MCF 10A (cell line): ENCODE results near the gene BLOC1S3. TPM values are rescaled to one million over a fixed set of nuclear protein-coding genes. Genes with fewer than 3 reads are reported as not detected.
A peak's percentile ranks its signal among the peaks of the same experiment; 100 is the strongest.

Source experiments
- BruUV-seq: library from RNA; stranded (reverse); fragments of 400-500 nt; replicated peaks from 2 replicates; lab custom pipeline; 2021; lab: Mats Ljungman, UMichigan
- CTCF ChIA-PET: fragments of 300-600 bp; sonication (Branson Sonifier 250); formaldehyde crosslinking; extraction: SDS; loops from one replicate; lab custom pipeline; 2021; ENCODE audit warnings: antibody characterized with exemption, inconsistent platforms; lab: Yijun Ruan, JAX
- POLR2A ChIA-PET: fragments of 300-600, 350-650 bp; sonication (Branson Sonifier 250); formaldehyde crosslinking; extraction: SDS; loops from one replicate; lab custom pipeline; 2020; ENCODE audit warnings: antibody characterized with exemption, inconsistent platforms; lab: Yijun Ruan, JAX
- DNase-seq: peaks from one replicate; pipeline ENCODE4 v3.0.0-alpha.2; 2018; ENCODE audit not compliant: unreplicated experiment
- H3K27ac Mint-ChIP-seq: one replicate; pipeline ENCODE4 v1.8.0; 2022; ENCODE audit warnings: mild to moderate bottlenecking, low read depth, mixed read lengths; ENCODE audit not compliant: unreplicated experiment
- H3K27me3 Mint-ChIP-seq: one replicate; pipeline ENCODE4 v1.8.0; 2022; ENCODE audit warnings: mixed read lengths; ENCODE audit not compliant: insufficient read depth, unreplicated experiment
- H3K36me3 Mint-ChIP-seq: one replicate; pipeline ENCODE4 v1.8.0; 2022; ENCODE audit warnings: mild to moderate bottlenecking, moderate library complexity, mixed read lengths; ENCODE audit not compliant: insufficient read depth, unreplicated experiment
- H3K4me1 Mint-ChIP-seq: one replicate; pipeline ENCODE4 v1.8.0; 2022; ENCODE audit warnings: mixed read lengths; ENCODE audit not compliant: insufficient read depth, unreplicated experiment
- H3K4me3 Mint-ChIP-seq: one replicate; pipeline ENCODE4 v1.8.0; 2022; ENCODE audit warnings: mild to moderate bottlenecking, moderate library complexity, mixed read lengths; ENCODE audit not compliant: unreplicated experiment
- H3K9me3 Mint-ChIP-seq: one replicate; pipeline ENCODE4 v1.8.0; 2022; ENCODE audit warnings: mixed read lengths; ENCODE audit not compliant: unreplicated experiment
- intact Hi-C: fragments of 100-400 bp; cut with micrococcal nuclease; formaldehyde crosslinking; loops from 2 replicates; pipeline ENCODE4 v1.14.1; 2022
- total RNA-seq: library from RNA; stranded (reverse); gene quantifications from 2 replicates; pipeline ENCODE4 v1.2.3, GENCODE V29; 2022
- TF ChIP-seq, protein P1 (sequence below): fragments of 200-600 bp; IDR thresholded peaks from one replicate; pipeline ENCODE4 v1.8.0; 2022; ENCODE audit warnings: antibody characterized with exemption, mild to moderate bottlenecking; ENCODE audit not compliant: unreplicated experiment

The BLOC1S3 gene
- total RNA-seq, 1 experiment from 2014 or later: 14.0 TPM

DNA sequence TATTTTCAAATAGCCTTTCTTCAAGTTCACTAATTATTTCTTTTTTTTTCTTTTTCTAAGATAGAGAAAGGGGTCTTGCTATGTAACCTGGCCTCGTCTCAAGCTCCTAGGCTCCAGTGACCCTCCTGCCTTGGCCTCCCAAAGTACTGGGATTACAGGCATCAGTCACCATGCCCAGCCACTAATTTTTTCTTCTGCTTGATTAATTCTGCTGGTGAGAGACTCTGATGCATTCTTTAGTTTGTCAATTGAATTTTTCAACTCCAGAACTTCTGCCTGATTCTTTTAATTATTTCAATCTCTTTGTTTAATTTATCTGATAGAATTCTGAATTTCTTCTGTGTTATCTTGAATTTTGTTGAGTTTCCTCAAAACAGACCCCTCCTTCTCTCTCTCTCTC is 11.4 kb downstream of the BLOC1S3 start:
- TF ChIP-seq, protein P1, sequence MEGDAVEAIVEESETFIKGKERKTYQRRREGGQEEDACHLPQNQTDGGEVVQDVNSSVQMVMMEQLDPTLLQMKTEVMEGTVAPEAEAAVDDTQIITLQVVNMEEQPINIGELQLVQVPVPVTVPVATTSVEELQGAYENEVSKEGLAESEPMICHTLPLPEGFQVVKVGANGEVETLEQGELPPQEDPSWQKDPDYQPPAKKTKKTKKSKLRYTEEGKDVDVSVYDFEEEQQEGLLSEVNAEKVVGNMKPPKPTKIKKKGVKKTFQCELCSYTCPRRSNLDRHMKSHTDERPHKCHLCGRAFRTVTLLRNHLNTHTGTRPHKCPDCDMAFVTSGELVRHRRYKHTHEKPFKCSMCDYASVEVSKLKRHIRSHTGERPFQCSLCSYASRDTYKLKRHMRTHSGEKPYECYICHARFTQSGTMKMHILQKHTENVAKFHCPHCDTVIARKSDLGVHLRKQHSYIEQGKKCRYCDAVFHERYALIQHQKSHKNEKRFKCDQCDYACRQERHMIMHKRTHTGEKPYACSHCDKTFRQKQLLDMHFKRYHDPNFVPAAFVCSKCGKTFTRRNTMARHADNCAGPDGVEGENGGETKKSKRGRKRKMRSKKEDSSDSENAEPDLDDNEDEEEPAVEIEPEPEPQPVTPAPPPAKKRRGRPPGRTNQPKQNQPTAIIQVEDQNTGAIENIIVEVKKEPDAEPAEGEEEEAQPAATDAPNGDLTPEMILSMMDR: no peak

DNA sequence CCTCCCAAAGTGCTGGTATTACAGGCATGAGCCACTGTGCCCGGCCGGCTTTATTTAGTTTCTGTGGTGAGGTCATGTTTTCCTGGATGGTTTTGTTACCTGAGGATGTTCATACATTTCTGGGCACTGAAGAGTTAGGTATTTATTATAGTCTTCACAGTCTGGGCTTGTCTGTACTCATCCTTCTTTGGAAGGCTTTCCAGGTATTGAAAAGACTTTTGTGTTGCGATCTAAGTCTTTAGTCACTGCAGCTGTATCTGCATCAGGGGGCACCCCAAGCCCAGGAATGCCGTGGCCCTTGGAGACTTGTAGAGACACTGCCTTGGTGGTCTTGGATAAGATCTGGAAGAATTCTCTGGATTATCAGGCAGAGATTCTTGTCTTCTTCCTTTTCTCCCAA is 12.8 kb downstream of the BLOC1S3 start:
- no peak overlapping the region for H3K4me3 Mint-ChIP-seq
- no peaks in the 10 kb centered on the region for H3K36me3 Mint-ChIP-seq
- intact Hi-C loops: no loop called here
- no TSS peak for BruUV-seq
- H3K9me3 Mint-ChIP-seq: no peaks in the 10 kb centered on the region
- ChIA-PET POLR2A (interaction anchor here (1.1 to 1.6 kb wide), 3 partner anchors 14 to 135 kb away, joined by 3 to 7 read pairs (median 4); partner anchors contain the start of gene TRAPPC6A), CTCF (interaction anchor here (0.8 to 2.7 kb wide), 5 partner anchors 13 to 608 kb away, joined by 3 to 14 read pairs (median 5); partner anchors contain the start of genes BLOC1S3 and TRAPPC6A)
- no peak overlapping the region for H3K27ac Mint-ChIP-seq
- H3K4me1 Mint-ChIP-seq: peaks cover 7% of the 10 kb centered on the region
- TF ChIP-seq, protein P1: no peak
- no peaks in the 10 kb centered on the region for H3K27me3 Mint-ChIP-seq
- peak; percentile 45 for DNase-seq

More for the DNA sequence above, 11.4 kb downstream of the BLOC1S3 start:
- no peaks in the 10 kb centered on the region for H3K27me3 Mint-ChIP-seq
- no peaks in the 10 kb centered on the region for H3K9me3 Mint-ChIP-seq
- CTCF ChIA-PET: interaction anchor here (0.6 to 0.7 kb wide), 3 partner anchors 132 to 480 kb away, joined by 3 read pairs; no protein-coding TSS in a partner anchor
- H3K36me3 Mint-ChIP-seq: no peaks in the 10 kb centered on the region
- H3K4me3 Mint-ChIP-seq: no peak overlapping the region
- intact Hi-C loops: no loop called here
- no peak for DNase-seq
- H3K4me1 Mint-ChIP-seq: no peaks in the 10 kb centered on the region
- H3K27ac Mint-ChIP-seq: no peak overlapping the region
- BruUV-seq: no TSS peak
- POLR2A ChIA-PET: no interaction called here

DNA sequence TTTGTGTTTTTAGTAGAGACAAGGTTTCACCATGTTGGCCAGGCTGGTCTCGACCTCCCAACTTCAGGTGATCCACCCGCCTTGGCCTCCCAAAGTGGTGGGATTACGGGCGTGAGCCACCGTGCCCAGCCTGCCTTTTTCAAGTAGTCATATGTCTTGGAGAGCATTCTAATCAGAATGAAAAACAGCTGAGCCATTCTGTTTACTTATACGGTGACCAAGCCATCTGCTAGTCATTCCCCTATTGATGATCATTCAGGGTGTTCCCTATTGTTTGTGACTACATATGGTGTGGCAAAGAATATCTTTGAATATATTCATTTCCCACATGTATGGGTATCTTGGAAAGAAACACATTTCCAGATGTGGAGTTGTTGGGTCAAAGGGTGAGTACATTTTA is 17.2 kb downstream of the BLOC1S3 start:
- ChIA-PET POLR2A (interaction anchor here (0.6 to 2.2 kb wide), 3 partner anchors 14 to 1585 kb away, joined by 3 to 5 read pairs (median 3); partner anchors contain the start of genes BLOC1S3 and TRAPPC6A), CTCF (no interaction called here)
- H3K4me1 Mint-ChIP-seq: peaks cover 14% of the 10 kb centered on the region
- TF ChIP-seq, protein P1: no peak
- H3K9me3 Mint-ChIP-seq: no peaks in the 10 kb centered on the region
- no peak overlapping the region for H3K27ac Mint-ChIP-seq
- BruUV-seq: no TSS peak
- intact Hi-C loops: no loop called here
- no peak for DNase-seq
- H3K4me3 Mint-ChIP-seq: no peak overlapping the region
- no peaks in the 10 kb centered on the region for H3K36me3 Mint-ChIP-seq
- peaks cover 11% of the 10 kb centered on the region for H3K27me3 Mint-ChIP-seq

GRCh38 chr19:45200568-45200967 is 22.0 kb downstream of the BLOC1S3 start:
- intact Hi-C loops: loop anchor here (1.0 to 5.0 kb wide), 2 partner anchors 47 to 138 kb away; partner anchors contain the start of gene EXOC3L2
- ChIA-PET CTCF (interaction anchor here (0.6 to 2.0 kb wide), 3 partner anchors 49 to 172 kb away, joined by 3 to 4 read pairs (median 4); no protein-coding TSS in a partner anchor), POLR2A (interaction anchor here (1.2 kb wide), 1 partner anchor 32 kb away, joined by 4 read pairs; no protein-coding TSS in a partner anchor)
- Mint-ChIP-seq H3K27me3 (peaks cover 11% of the 10 kb centered on the region), H3K36me3 (no peaks in the 10 kb centered on the region), H3K9me3 (no peaks in the 10 kb centered on the region), H3K4me1 (peaks cover 21% of the 10 kb centered on the region), H3K27ac (no peak overlapping the region), H3K4me3 (no peak overlapping the region)
- no TSS peak for BruUV-seq
- peak; percentile 55 for DNase-seq
- TF ChIP-seq, protein P1: peak; percentile 18
